H9 (cell line): ENCODE results near the gene NFATC1. TPM values are rescaled to one million over a fixed set of nuclear protein-coding genes. Genes with fewer than 3 reads are reported as not detected.

Experiments used
- DNase-seq: peaks from one replicate; pipeline ENCODE4 v3.0.0-alpha.2; 2017
- H2AFZ ChIP-seq: one replicate; pipeline ENCODE4 v1.6.1; 2013; ENCODE audit warnings: mild to moderate bottlenecking, low read length, control low read depth, moderate library complexity
- H2AK5ac ChIP-seq: 2 replicates; pipeline ENCODE4 v1.6.1; 2013; ENCODE audit warnings: low read length, control low read depth, mixed read lengths; ENCODE audit not compliant: insufficient read length
- H2BK120ac ChIP-seq: one replicate; pipeline ENCODE4 v1.6.1; 2013; ENCODE audit warnings: low read depth, mild to moderate bottlenecking, low read length, control low read depth, inconsistent platforms; ENCODE audit not compliant: poor library complexity, severe bottlenecking
- H2BK12ac ChIP-seq: 2 replicates; pipeline ENCODE4 v1.6.1; 2013; ENCODE audit warnings: low read length, control low read depth, mixed read lengths, low read depth; ENCODE audit not compliant: insufficient read length
- H2BK15ac ChIP-seq: 2 replicates; pipeline ENCODE4 v1.6.1; 2013; ENCODE audit warnings: low read depth, low read length, control low read depth
- H2BK20ac ChIP-seq: one replicate; pipeline ENCODE4 v1.6.1; 2013; ENCODE audit warnings: low read depth, mild to moderate bottlenecking, low read length, control low read depth, inconsistent platforms; ENCODE audit not compliant: poor library complexity, severe bottlenecking
- H2BK5ac ChIP-seq: 2 replicates; pipeline ENCODE4 v1.6.1; 2013; ENCODE audit warnings: low read length, control low read depth, mixed read lengths; ENCODE audit not compliant: insufficient read length
- H3K14ac ChIP-seq: 2 replicates; pipeline ENCODE4 v1.6.1; 2013; ENCODE audit warnings: low read length, control low read depth; ENCODE audit not compliant: insufficient read depth
- H3K18ac ChIP-seq: 2 replicates; pipeline ENCODE4 v1.6.1; 2013; ENCODE audit warnings: low read depth, mild to moderate bottlenecking, mixed read lengths, low read length, control low read depth; ENCODE audit not compliant: insufficient read length
- H3K23ac ChIP-seq: 2 replicates; pipeline ENCODE4 v1.6.1; 2013; ENCODE audit warnings: low read length, control low read depth, mixed read lengths, low read depth; ENCODE audit not compliant: insufficient read length
- H3K23me2 ChIP-seq: 2 replicates; pipeline ENCODE4 v1.6.1; 2013; ENCODE audit warnings: low read depth, mild to moderate bottlenecking, mixed read lengths, low read length, control low read depth; ENCODE audit not compliant: insufficient read length, poor library complexity, severe bottlenecking
- H3K27ac ChIP-seq: 2 replicates; pipeline ENCODE4 v1.5.1; 2013; ENCODE audit warnings: low read length, control low read depth, mixed read lengths, low read depth; ENCODE audit not compliant: insufficient read length
- H3K27me3 ChIP-seq: 2 replicates; pipeline ENCODE4 v1.6.1; 2013; ENCODE audit warnings: low read length, control low read depth, inconsistent platforms; ENCODE audit not compliant: insufficient read depth
- H3K4ac ChIP-seq: 2 replicates; pipeline ENCODE4 v1.6.1; 2013; ENCODE audit warnings: low read depth, mild to moderate bottlenecking, control low read depth, inconsistent platforms, low read length, moderate library complexity
- H3K4me1 ChIP-seq: 2 replicates; pipeline ENCODE4 v1.6.1; 2013; ENCODE audit warnings: low read length, control low read depth, inconsistent platforms; ENCODE audit not compliant: insufficient read depth
- H3K4me2 ChIP-seq: 2 replicates; pipeline ENCODE4 v1.6.1; 2013; ENCODE audit warnings: low read length, control low read depth, mixed read lengths; ENCODE audit not compliant: insufficient read length, insufficient read depth
- H3K56ac ChIP-seq: 2 replicates; pipeline ENCODE4 v1.6.1; 2013; ENCODE audit warnings: low read depth, mild to moderate bottlenecking, mixed read lengths, low read length, control low read depth; ENCODE audit not compliant: insufficient read length
- H3K79me1 ChIP-seq: 2 replicates; pipeline ENCODE4 v1.6.1; 2013; ENCODE audit warnings: low read depth, mild to moderate bottlenecking, moderate library complexity, low read length, control low read depth, inconsistent platforms; ENCODE audit not compliant: insufficient read depth, poor library complexity, severe bottlenecking
- H3K79me2 ChIP-seq: 2 replicates; pipeline ENCODE4 v1.6.1; 2013; ENCODE audit warnings: low read length, control low read depth, inconsistent platforms; ENCODE audit not compliant: insufficient read depth
- H3K9ac ChIP-seq: 2 replicates; pipeline ENCODE4 v1.6.1; 2013; ENCODE audit warnings: low read length, control low read depth, mixed read lengths; ENCODE audit not compliant: insufficient read length; ENCODE audit errors: extremely low read depth
- H3K9me3 ChIP-seq: one replicate; pipeline ENCODE4 v1.6.1; 2013; ENCODE audit warnings: low read depth, low read length, inconsistent platforms; ENCODE audit not compliant: control insufficient read depth
- H3T11ph ChIP-seq: one replicate; pipeline ENCODE4 v1.6.1; 2013; ENCODE audit warnings: mild to moderate bottlenecking, low read length, control low read depth, inconsistent platforms
- H4K20me1 ChIP-seq: one replicate; pipeline ENCODE4 v1.6.1; 2013; ENCODE audit not compliant: control insufficient read depth, insufficient read length, insufficient read depth
- H4K5ac ChIP-seq: 2 replicates; pipeline ENCODE4 v1.6.1; 2013; ENCODE audit warnings: low read depth, mild to moderate bottlenecking, mixed read lengths, low read length, control low read depth; ENCODE audit not compliant: insufficient read length
- H4K8ac ChIP-seq: replicated peaks from 2 replicates; pipeline ENCODE4 v1.6.1; 2013; ENCODE audit warnings: low read length, control low read depth, mixed read lengths, low read depth; ENCODE audit not compliant: insufficient read length
- H4K91ac ChIP-seq: 2 replicates; pipeline ENCODE4 v1.6.1; 2013; ENCODE audit warnings: low read depth, mild to moderate bottlenecking, moderate library complexity, mixed read lengths, low read length, control low read depth; ENCODE audit not compliant: insufficient read length
- H3K27ac Mint-ChIP-seq, 3 experiments: 2 replicates in 2 of 3; 3 replicates in 1 of 3; pipeline ENCODE4 v1.8.0; 2020 to 2021; ENCODE audit warnings: mixed read lengths in 3 of 3, mild to moderate bottlenecking in 1 of 3, moderate library complexity in 1 of 3
- H3K27me3 Mint-ChIP-seq: 2 replicates; pipeline ENCODE4 v1.8.0; 2021; ENCODE audit warnings: low read depth, mild to moderate bottlenecking, moderate library complexity, mixed read lengths
- H3K36me3 Mint-ChIP-seq, 3 experiments: 2 replicates in 2 of 3; 3 replicates in 1 of 3; pipeline ENCODE4 v1.8.0; 2020 to 2021; ENCODE audit warnings: low read depth in 3 of 3, mixed read lengths in 3 of 3; ENCODE audit not compliant: insufficient read depth in 1 of 3
- H3K4me1 Mint-ChIP-seq, 2 experiments: 2 replicates each; pipeline ENCODE4 v1.8.0; 2020; ENCODE audit warnings: mixed read lengths in 2 of 2
- H3K4me3 Mint-ChIP-seq, 2 experiments: 2 replicates in 1 of 2; 3 replicates in 1 of 2; pipeline ENCODE4 v1.8.0; 2020 to 2021; ENCODE audit warnings: mild to moderate bottlenecking in 2 of 2, mixed read lengths in 2 of 2, moderate library complexity in 1 of 2
- H3K9me3 Mint-ChIP-seq, 2 experiments: 2 replicates in 1 of 2; 3 replicates in 1 of 2; pipeline ENCODE4 v1.8.0; 2020; ENCODE audit warnings: mild to moderate bottlenecking in 2 of 2, mixed read lengths in 2 of 2, moderate library complexity in 1 of 2
- WGBS: extraction: QIAGEN DNeasy Blood & Tissue Kit; methylation state at CpG from one replicate; pipeline ENCODE4 v1.1.7; 2013; ENCODE audit warnings: missing lambda C conversion rate, low lambda C conversion rate, mixed read lengths; ENCODE audit not compliant: insufficient read length; ENCODE audit errors: extremely low coverage; 5-methylcytosine and 5-hydroxymethylcytosine counted together
- total RNA-seq: library from RNA; stranded (reverse); gene quantifications from 2 replicates; pipeline ENCODE4 v1.2.1, GENCODE V29; 2021
- TF ChIP-seq, protein P1 (sequence below): fragments of 200-600 bp; sonication (generic); conservative IDR thresholded peaks from 3 replicates; pipeline ENCODE4 v1.8.0; 2021; ENCODE audit warnings: antibody characterized with exemption, mild to moderate bottlenecking

NFATC1 gene
- total RNA-seq, 1 experiment from 2014 or later: 5.5 TPM

DNA sequence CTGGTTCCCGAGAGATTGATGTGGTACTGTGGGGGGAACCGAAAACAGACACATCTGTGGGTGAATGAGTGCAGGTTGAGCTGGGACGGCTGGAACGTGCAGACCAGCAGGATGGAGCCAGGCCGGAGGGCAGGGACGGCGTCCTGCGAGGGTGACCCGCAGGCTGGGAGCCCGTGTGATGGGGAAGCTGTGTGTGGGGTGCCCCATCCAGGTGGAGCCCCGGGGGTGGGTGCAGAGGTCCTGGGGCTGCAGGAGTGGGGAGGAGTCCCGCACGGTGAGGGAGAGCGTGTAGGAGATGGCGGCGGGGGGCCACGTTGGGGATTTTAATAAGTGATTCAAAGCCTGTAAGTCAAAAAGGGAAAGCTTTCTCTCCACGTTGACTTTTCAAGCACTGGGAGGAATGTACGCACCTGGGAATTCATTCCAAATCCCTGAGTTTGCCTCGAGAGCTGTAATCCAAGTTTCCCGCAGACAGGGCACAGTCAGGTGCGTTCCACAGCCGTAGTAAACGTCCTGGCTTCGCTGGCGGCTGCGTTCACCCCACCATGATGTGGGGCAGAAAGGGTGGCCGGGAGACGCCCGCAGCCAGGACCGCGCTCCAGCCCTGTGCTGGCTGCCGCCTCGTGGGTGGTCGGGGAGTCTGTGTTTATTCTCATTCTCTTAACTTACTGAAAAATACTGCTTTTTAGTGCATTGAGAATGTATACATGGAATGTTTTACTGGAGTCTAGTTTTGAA, 54.0 kb downstream of the NFATC1 start:
- no peak overlapping the region for H3K4me3 Mint-ChIP-seq
- H3T11ph ChIP-seq: no peak overlapping the region
- H4K8ac ChIP-seq: no peak overlapping the region
- H2AFZ ChIP-seq: no peak overlapping the region
- no peak overlapping the region for H3K14ac ChIP-seq
- H3K27me3 Mint-ChIP-seq: no peaks in the 10 kb centered on the region
- TF ChIP-seq, protein P1, sequence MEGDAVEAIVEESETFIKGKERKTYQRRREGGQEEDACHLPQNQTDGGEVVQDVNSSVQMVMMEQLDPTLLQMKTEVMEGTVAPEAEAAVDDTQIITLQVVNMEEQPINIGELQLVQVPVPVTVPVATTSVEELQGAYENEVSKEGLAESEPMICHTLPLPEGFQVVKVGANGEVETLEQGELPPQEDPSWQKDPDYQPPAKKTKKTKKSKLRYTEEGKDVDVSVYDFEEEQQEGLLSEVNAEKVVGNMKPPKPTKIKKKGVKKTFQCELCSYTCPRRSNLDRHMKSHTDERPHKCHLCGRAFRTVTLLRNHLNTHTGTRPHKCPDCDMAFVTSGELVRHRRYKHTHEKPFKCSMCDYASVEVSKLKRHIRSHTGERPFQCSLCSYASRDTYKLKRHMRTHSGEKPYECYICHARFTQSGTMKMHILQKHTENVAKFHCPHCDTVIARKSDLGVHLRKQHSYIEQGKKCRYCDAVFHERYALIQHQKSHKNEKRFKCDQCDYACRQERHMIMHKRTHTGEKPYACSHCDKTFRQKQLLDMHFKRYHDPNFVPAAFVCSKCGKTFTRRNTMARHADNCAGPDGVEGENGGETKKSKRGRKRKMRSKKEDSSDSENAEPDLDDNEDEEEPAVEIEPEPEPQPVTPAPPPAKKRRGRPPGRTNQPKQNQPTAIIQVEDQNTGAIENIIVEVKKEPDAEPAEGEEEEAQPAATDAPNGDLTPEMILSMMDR: no peak
- no peak overlapping the region for H2AK5ac ChIP-seq
- H4K20me1 ChIP-seq: peaks cover 2% of the 10 kb centered on the region
- peak overlapping the region; percentile 30 for H3K18ac ChIP-seq
- H2BK20ac ChIP-seq: no peak overlapping the region
- no peak overlapping the region for H3K9ac ChIP-seq
- no peak overlapping the region for H4K5ac ChIP-seq
- no peaks in the 10 kb centered on the region for H3K79me1 ChIP-seq
- H2BK12ac ChIP-seq: no peak overlapping the region
- no peak overlapping the region for H3K23ac ChIP-seq
- H3K23me2 ChIP-seq: no peaks in the 10 kb centered on the region
- H3K4me2 ChIP-seq: no peak overlapping the region
- H3K9me3 ChIP-seq: no peaks in the 10 kb centered on the region
- H3K4me1 ChIP-seq: no peaks in the 10 kb centered on the region
- H3K27me3 ChIP-seq: no peaks in the 10 kb centered on the region
- no CpG with 5 or more reads among the region's 35 CpGs for WGBS
- no peaks in the 10 kb centered on the region for H3K36me3 Mint-ChIP-seq
- no peak for DNase-seq
- H3K4me1 Mint-ChIP-seq: peaks cover 9 to 12% of the 10 kb centered on the region in 2 experiments
- no peak overlapping the region for H3K27ac ChIP-seq
- no peak overlapping the region for H2BK15ac ChIP-seq
- H3K9me3 Mint-ChIP-seq: no peaks in the 10 kb centered on the region
- H4K91ac ChIP-seq: no peak overlapping the region
- H2BK120ac ChIP-seq: no peak overlapping the region
- H2BK5ac ChIP-seq: no peak overlapping the region
- no peak overlapping the region for H3K4ac ChIP-seq
- peak overlapping the region in 1 of 3 experiments; percentile 55; a peak in 2 of 7 replicates for H3K27ac Mint-ChIP-seq
- H3K79me2 ChIP-seq: no peaks in the 10 kb centered on the region
- H3K56ac ChIP-seq: no peak overlapping the region
